HG02642 (cell line): ENCODE results near the gene MRPL51.
"Not testable (repeated sequence)": the region's sequence is repeated elsewhere in the genome, so short reads cannot be mapped to it uniquely, and the experiment has no call there.

Experiments
- ATAC-seq: cut with Tn5 transposase; IDR thresholded peaks from one replicate; pipeline ENCODE4 v1.9.1; 2021; ENCODE audit warnings: mild to moderate bottlenecking; ENCODE audit not compliant: unreplicated experiment, poor library complexity

The MRPL51 gene

DNA sequence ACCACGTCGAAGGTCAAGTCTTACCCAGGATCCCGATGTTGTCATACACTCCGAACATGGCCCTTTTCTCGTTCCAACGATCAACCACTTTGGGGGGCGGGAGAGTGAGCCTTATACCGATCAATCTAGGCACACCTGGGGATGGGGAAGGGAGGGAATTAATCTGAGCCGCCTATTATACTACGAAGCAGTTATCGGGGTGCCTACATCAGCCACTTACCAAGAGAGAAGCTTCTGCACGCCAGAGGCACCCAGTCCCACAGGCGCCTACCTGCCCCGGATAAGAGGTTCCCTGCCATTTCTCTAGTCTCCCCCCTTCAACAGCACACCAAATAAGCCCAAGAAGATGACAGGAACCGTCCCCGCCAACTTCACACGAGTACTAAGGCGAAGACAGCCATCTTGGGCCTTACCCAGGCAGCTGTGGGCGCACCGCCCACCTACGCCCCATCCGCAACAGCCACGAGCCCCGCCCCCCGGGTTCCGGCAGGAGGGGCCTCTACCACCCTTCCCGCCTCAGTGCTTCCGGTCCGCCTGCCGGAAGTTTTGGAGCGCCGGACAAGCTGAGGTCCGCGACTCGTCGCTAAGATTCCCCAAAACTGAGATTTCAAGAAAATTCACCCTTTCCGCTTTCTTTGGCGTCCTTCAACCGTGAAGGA is at the start of gene MRPL51:
Gene MRPL51 (minus strand): TSS at position 425 of the 659 bp plus-strand sequence. CDS start 126 bp downstream, at position 299.
- peak; percentile 74 for ATAC-seq

- no peak for ATAC-seq
Observed at GRCh38 chr12:6542209-6543009, 49.3 kb upstream of the MRPL51 start.

GRCh38 chr12:6541371-6542165 is 48.5 kb upstream of the MRPL51 start:
- no peak for ATAC-seq

DNA sequence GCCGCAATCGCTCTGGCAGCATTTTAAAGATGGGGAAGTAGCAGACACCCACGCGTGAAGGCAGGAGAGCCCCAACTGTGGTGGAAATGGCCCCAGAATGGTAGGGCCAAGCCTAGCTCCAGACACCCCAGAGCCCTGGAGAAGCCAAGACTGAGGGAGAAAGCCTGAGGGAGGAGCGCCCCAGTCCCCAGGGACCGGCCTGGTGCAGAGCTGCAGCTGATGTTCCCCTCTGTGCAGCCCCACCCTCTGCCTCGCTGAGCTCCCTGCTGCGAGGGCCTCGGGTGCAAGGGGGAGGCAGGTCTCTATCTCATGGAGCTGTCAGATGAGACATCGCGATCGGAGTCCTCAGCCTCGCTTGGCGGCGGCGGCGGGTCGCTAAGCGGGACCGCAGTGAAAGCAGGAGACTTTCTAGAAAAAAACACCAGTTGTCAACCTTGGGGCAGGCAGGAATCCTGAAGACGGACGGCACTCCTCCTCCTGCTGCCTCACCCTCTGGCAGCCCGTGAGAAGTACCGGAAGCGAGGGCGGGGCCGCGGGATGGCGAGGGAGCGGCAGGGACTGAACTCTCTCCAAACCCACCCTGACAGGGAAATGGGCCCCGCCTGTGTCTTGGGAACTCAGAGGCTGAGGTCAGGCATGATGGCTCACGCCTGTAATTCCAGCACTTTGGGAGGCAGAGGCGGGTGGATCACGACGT is 47.3 kb upstream of the MRPL51 start:
- ATAC-seq = peak; percentile 32

- ATAC-seq = no peak
Observed at GRCh38 chr12:6539707-6540134, 46.7 kb upstream of the MRPL51 start.

- no peak for ATAC-seq
Observed at GRCh38 chr12:6539314-6539682, 46.2 kb upstream of the MRPL51 start.

DNA sequence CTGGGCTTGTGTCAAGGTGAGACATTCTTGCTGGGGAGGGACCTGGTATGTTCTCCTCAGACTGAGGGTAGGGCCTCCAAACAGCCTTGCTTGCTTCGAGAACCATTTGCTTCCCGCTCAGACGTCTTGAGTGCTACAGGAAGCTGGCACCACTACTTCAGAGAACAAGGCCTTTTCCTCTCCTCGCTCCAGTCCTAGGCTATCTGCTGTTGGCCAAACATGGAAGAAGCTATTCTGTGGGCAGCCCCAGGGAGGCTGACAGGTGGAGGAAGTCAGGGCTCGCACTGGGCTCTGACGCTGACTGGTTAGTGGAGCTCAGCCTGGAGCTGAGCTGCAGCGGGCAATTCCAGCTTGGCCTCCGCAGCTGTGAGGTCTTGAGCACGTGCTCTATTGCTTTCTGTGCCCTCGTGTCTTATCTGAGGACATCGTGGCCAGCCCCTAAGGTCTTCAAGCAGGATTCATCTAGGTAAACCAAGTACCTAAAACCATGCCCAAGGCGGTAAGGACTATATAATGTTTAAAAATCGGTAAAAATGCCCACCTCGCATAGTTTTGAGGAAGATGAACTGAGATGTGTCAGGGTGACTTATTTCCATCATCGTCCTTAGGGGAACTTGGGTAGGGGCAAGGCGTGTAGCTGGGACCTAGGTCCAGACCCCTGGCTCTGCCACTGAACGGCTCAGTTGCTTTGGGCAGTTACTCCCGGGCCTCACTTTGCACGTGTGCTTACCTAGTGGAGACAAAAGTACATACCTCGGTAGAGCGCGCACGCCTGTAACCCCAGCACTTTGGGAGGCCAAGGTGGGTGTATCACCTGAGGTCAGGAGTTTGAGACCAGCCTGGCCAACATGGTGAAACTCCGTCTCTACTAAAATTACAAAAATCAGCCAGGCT is 45.6 kb upstream of the MRPL51 start:
- no peak for ATAC-seq

- ATAC-seq = not testable (repeated sequence)
Observed at GRCh38 chr12:6537580-6538419, 44.7 kb upstream of the MRPL51 start.

GRCh38 chr12:6536894-6537579 is 44.0 kb upstream of the MRPL51 start:
- ATAC-seq = no peak

- no peak for ATAC-seq
Observed at GRCh38 chr12:6535960-6536847, 43.1 kb upstream of the MRPL51 start.

- ATAC-seq = no peak
Observed at GRCh38 chr12:6535697-6535946, 42.6 kb upstream of the MRPL51 start.

DNA sequence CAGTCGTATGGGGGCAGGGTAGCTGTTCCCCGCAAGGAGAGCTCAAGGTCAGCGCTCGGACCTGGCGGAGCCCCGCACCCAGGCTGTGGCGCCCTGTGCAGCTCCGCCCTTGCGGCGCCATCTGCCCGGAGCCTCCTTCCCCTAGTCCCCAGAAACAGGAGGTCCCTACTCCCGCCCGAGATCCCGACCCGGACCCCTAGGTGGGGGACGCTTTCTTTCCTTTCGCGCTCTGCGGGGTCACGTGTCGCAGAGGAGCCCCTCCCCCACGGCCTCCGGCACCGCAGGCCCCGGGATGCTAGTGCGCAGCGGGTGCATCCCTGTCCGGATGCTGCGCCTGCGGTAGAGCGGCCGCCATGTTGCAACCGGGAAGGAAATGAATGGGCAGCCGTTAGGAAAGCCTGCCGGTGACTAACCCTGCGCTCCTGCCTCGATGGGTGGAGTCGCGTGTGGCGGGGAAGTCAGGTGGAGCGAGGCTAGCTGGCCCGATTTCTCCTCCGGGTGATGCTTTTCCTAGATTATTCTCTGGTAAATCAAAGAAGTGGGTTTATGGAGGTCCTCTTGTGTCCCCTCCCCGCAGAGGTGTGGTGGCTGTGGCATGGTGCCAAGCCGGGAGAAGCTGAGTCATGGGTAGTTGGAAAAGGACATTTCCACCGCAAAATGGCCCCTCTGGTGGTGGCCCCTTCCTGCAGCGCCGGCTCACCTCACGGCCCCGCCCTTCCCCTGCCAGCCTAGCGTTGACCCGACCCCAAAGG is 42.1 kb upstream of the MRPL51 start:
- peak; percentile 15 for ATAC-seq

GRCh38 chr12:6534695-6534944 is 41.6 kb upstream of the MRPL51 start:
- ATAC-seq = no peak

GRCh38 chr12:6533923-6534694 is 41.0 kb upstream of the MRPL51 start, which contains the start of gene GAPDH:
GAPDH (plus strand) TSS chr12:6534517; CDS start chr12:6534833, 316 bp downstream.
- ATAC-seq = peak; percentile 62

DNA sequence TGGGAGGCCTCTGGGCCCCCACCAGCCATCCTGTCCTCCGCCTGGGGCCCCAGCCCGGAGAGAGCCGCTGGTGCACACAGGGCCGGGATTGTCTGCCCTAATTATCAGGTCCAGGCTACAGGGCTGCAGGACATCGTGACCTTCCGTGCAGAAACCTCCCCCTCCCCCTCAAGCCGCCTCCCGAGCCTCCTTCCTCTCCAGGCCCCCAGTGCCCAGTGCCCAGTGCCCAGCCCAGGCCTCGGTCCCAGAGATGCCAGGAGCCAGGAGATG is 40.5 kb upstream of the MRPL51 start:
- ATAC-seq = no peak

DNA sequence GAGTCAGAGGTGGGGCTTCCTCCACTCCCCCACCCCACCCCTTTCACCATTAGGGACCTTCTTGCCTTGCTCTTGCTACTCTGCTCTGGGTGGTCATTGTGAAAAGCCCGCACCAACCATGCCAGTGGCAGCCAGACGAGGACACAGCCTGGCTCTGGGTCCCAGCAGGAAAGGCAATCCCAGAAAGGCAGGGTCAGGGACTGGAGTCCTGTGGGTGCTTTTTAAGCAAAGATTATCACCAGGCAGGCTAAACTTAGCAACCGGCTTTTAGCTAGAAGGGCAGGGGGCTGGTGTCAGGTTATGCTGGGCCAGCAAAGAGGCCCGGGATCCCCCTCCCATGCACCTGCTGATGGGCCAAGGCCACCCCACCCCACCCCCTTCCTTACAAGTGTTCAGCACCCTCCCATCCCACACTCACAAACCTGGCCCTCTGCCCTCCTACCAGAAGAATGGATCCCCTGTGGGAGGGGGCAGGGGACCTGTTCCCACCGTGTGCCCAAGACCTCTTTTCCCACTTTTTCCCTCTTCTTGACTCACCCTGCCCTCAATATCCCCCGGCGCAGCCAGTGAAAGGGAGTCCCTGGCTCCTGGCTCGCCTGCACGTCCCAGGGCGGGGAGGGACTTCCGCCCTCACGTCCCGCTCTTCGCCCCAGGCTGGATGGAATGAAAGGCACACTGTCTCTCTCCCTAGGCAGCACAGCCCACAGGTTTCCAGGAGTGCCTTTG is 40.0 kb upstream of the MRPL51 start:
- ATAC-seq = peak; percentile 6
